Head of caudate nucleus (tissue), 42 donors: ENCODE results near the gene ZDHHC1.
A peak's percentile ranks its signal among the peaks of the same experiment; 100 is the strongest.
"Not testable (repeated sequence)": the region's sequence is repeated elsewhere in the genome, so short reads cannot be mapped to it uniquely, and the experiment has no call there.

ENCODE experiments used
- DNase-seq, 42 donors: peaks; one replicate each; pipeline versions ENCODE4 v3.0.0 to v3.0.0-alpha.2; 2020 to 2021; ENCODE audit warnings: mixed read lengths in 7 of 42
- intact Hi-C: fragments of 100-400 bp; cut with DNase I; formaldehyde crosslinking; loops from one replicate; pipeline ENCODE4 v1.15.0; 2022

ZDHHC1 gene

GRCh38 chr16:67421030-67421429 lies 4.8 kb upstream of the ZDHHC1 start:
- intact Hi-C loops = no loop called here
- DNase-seq = no peak

GRCh38 chr16:67419931-67420330 lies 3.7 kb upstream of the ZDHHC1 start:
- intact Hi-C loops = no loop called here
- DNase-seq = no peak

- intact Hi-C loops = no loop called here
- no peak for DNase-seq
These were observed 3.2 kb upstream of the ZDHHC1 start for GRCh38 chr16:67419502-67419901.

GRCh38 chr16:67417333-67418061 lies 1.2 kb upstream of the ZDHHC1 start:
- no peak for DNase-seq
- intact Hi-C loops = no loop called here

- DNase-seq, intact Hi-C loops: not testable (repeated sequence)
These were observed 856 bp downstream of the ZDHHC1 start for GRCh38 chr16:67415421-67415820.

GRCh38 chr16:67413978-67414911 lies 2.0 kb downstream of the ZDHHC1 start:
- intact Hi-C loops = no loop called here

GRCh38 chr16:67412294-67412693 lies 4.0 kb downstream of the ZDHHC1 start:
- no peak for DNase-seq
- intact Hi-C loops = no loop called here

More at GRCh38 chr16:67413978-67414911, 2.0 kb downstream of the ZDHHC1 start:
- DNase-seq = no peak

GRCh38 chr16:67411339-67411738 lies 4.9 kb downstream of the ZDHHC1 start:
- intact Hi-C loops = no loop called here
- DNase-seq = no peak

- no peak for DNase-seq
- intact Hi-C loops = loop anchor here (10.0 kb wide), 1 partner anchor 155 kb away; no protein-coding TSS in a partner anchor
These were observed 6.6 kb downstream of the ZDHHC1 start for GRCh38 chr16:67409631-67410030.

- intact Hi-C loops = loop anchor here (10.0 kb wide), 1 partner anchor 153 kb away; no protein-coding TSS in a partner anchor
- DNase-seq = no peak
These were observed 8.4 kb downstream of the ZDHHC1 start for GRCh38 chr16:67407788-67408452.

GRCh38 chr16:67407176-67407787 lies 9.0 kb downstream of the ZDHHC1 start:
- DNase-seq = no peak
- intact Hi-C loops = loop anchor here (10.0 kb wide), 1 partner anchor 152 kb away; no protein-coding TSS in a partner anchor

GRCh38 chr16:67406111-67406971 lies 9.9 kb downstream of the ZDHHC1 start:
- intact Hi-C loops = loop anchor here (10.0 kb wide), 1 partner anchor 152 kb away; no protein-coding TSS in a partner anchor

GRCh38 chr16:67405336-67405735 lies 10.9 kb downstream of the ZDHHC1 start:
- DNase-seq = no peak
- intact Hi-C loops = loop anchor here (10.0 kb wide), 1 partner anchor 151 kb away; no protein-coding TSS in a partner anchor

More at GRCh38 chr16:67406111-67406971, 9.9 kb downstream of the ZDHHC1 start:
- peak in 2 of 42 donors; percentile 32 to 51 for DNase-seq

GRCh38 chr16:67404740-67405226 lies 11.5 kb downstream of the ZDHHC1 start:
- DNase-seq = no peak
- intact Hi-C loops = loop anchor here (5.0 to 10.0 kb wide), 2 partner anchors 37 to 150 kb away; no protein-coding TSS in a partner anchor

GRCh38 chr16:67403976-67404555 lies 12.2 kb downstream of the ZDHHC1 start:
- no peak for DNase-seq
- intact Hi-C loops = loop anchor here (5.0 to 10.0 kb wide), 2 partner anchors 37 to 149 kb away; no protein-coding TSS in a partner anchor

GRCh38 chr16:67400901-67401300 lies 15.4 kb downstream of the ZDHHC1 start:
- DNase-seq = no peak
- intact Hi-C loops = loop anchor here (5.0 to 10.0 kb wide), 2 partner anchors 34 to 146 kb away; no protein-coding TSS in a partner anchor
